NCI-H1092 treated with DMSO at 0.1 percent for 48 hours (cell line): ENCODE results near the gene STEAP4.

Experiments used
- DNase-seq: peaks from one replicate; lab custom pipeline; 2025; lab: John Stamatoyannopoulos, UW

The STEAP4 gene

GRCh38 chr7:88306590-88307048, at the start of gene STEAP4:
STEAP4 (minus strand) TSS chr7:88306894; CDS start chr7:88284269, 22,625 bp downstream.
- DNase-seq: no peak

- DNase-seq: no peak
Measured at GRCh38 chr7:88355011-88355410, 48.3 kb upstream of the STEAP4 start.

GRCh38 chr7:88350118-88350517, 43.4 kb upstream of the STEAP4 start:
- DNase-seq: no peak

- no peak for DNase-seq
Measured at GRCh38 chr7:88347517-88347916, 40.8 kb upstream of the STEAP4 start.

DNA sequence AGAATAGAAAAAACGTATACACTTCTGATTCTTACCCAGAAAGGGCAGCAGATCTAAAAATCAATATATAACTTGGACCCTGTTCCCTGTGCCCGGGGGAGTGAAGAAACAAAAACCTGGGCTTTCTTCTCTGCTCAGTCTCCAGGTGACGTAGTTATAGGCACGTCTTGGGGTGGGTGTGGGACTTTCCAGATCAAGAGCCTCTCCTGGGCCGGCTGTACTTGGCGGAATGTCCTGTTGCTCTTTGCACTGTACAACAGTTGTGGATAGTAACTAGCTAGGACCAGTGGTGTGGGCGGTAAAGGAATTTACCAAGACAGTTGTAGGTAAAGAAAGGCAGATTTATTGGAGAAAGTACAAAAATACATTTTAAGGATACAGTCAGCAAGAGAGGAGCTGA, 40.4 kb upstream of the STEAP4 start:
- DNase-seq: no peak

- no peak for DNase-seq
Measured at GRCh38 chr7:88346357-88346756, 39.7 kb upstream of the STEAP4 start.

GRCh38 chr7:88344956-88345832, 38.5 kb upstream of the STEAP4 start:
- peak; percentile 39 for DNase-seq

GRCh38 chr7:88344271-88344670, 37.6 kb upstream of the STEAP4 start:
- DNase-seq: no peak

DNA sequence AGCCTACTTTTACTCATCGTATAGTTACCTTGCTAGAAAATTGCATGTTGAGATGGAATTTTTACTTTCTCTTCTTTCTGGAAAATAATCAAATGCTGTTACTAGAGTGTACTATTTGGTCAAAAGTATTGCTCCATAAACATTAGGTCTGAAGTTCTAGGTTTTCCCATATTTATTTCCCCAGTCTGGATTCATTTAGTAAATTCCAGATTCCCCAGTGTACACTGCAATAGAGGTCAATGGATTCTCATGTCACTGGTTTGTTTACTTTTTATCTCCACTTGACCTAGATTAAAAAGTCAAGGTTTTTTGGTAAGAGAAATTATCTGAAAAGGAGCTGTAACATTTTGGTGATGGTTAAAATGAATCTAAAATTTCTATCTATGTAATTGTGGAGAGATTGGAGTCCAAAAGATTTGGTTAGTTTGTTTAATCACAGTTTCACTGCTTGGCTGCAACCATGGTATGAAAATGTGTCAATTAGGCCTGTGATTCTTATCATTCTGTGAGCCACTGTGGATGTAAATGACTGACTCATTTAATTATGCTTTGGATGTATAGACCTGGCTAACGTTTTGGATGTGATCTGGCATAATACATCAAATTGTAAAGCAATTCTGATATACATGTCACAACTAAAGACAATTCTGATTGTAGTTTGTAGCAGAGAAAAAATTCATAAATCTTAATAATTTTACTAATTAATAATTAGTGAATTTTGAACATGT, 32.7 kb upstream of the STEAP4 start:
- DNase-seq: no peak

- no peak for DNase-seq
Measured at GRCh38 chr7:88338503-88338902, 31.8 kb upstream of the STEAP4 start.

DNA sequence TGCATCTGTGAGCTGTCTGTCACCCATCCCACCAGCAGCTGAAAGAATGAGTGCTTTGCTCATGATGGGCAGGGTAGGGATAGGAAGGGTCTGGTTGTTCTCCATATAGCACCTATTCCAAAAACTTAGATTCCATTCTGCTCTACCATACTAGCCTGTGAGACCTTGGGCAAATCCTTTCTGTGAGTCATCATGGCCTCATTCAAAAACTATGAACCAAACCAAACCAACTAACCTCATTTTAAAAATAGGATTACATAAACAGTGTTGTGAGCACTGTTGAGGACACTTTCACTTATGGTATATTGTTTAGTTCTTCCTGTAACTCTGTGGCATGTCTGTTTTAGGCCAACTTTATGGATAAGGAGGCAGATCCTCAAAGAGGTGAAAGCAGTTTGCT, 30.9 kb upstream of the STEAP4 start:
- no peak for DNase-seq

DNA sequence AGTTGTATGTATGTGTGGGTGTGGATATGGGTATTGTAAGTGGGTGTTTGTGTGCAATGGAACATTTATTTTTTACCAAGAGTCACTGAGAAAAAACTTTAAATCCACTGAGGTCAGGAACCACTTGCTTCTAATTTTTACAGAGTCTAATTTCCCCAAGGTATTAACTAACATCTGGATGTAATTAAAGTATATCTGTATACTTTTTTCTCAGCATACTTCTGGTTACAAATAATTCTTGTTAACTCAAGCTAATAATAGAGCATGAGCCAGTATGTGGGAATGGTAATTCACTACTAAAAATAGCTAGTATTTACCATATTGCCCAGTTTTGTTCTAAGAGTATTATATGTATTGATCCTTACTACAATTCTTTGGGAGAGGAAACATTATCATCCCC, 24.6 kb upstream of the STEAP4 start:
- no peak for DNase-seq

DNA sequence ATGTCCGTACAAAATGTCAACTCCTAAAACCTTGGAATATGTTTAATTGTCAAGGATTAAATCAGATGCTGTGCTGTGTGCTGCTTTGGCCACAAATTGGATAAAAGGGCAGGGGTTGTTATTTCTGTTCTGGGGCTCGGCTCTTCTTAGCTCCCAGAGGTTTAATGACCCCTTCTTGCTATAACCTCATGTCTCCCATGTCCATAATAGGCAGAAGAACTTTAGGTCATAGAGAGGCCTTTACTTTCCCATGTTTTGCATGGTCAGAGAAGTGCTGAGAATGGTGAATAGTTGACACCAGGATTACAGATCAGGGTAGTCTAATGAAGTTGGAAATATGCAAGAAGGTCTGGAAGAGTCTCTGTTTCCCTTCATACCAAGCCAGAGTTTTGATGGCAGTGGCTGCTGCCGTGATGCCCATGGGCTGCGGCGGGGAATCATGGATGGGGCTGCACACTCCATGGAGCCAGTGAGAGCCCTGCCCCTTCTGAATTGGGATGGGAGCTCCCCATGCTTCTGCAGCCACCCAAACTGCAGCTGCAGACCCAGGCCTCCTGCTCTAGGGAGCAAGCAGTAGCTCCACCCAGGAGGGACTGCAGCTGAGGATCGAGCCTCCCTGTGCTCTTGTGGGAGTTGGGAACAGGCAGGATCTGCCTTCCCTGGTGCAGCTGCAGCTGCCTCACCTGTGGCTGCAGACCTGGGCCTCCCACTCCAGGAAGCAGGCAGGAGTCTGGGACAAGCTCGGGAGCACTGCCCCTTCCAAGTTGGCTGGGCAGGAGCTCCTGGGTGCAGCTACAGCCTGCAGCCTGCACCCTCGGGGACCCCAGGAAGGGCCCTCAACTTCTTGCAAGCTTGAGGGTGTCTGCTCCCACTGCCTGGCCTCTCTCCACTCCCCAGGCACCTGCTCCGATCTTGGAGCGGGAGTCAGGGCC, 23.1 kb upstream of the STEAP4 start:
- DNase-seq: no peak

GRCh38 chr7:88328787-88329186, 22.1 kb upstream of the STEAP4 start:
- DNase-seq: no peak

DNA sequence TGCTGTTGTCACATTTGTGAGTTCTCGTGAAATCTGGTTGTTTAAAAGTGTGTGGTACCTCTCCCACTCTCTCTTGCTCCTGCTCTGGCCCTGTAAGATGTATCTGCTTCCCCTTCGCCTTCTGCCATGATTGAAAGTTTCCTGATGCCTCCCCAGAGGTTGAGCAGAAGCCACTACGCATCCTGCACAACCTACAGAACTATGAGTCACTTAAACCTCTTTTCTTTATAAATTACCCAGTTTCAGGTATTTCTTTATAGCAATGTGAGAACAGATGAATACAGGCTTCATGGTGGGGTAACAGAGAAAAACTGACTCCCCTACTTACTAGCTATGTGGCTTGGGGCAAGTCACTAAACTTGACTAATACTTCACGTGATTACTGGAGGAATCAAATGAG, 18.0 kb upstream of the STEAP4 start:
- DNase-seq: no peak

- no peak for DNase-seq
Measured at GRCh38 chr7:88322151-88322550, 15.5 kb upstream of the STEAP4 start.

DNA sequence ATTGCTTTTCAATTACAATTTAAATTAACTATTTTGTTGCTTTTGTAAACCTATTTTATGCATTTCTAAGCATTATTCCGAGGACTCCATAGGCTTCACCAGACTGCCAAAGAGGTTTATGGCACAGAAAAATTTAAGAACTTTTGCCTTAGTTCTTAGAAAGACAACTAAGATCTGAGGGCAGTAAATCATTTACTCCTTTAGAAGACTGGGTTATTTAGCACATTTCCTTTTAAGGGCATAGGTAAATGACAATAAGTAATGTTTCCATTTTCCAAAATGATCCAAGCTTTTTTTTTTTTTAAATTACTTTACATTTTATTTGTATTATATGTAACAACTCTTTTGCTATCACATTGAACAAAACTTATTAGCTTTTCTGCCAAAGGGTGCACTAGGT, 15.0 kb upstream of the STEAP4 start:
- DNase-seq: no peak

GRCh38 chr7:88318196-88318595, 11.5 kb upstream of the STEAP4 start:
- no peak for DNase-seq

DNA sequence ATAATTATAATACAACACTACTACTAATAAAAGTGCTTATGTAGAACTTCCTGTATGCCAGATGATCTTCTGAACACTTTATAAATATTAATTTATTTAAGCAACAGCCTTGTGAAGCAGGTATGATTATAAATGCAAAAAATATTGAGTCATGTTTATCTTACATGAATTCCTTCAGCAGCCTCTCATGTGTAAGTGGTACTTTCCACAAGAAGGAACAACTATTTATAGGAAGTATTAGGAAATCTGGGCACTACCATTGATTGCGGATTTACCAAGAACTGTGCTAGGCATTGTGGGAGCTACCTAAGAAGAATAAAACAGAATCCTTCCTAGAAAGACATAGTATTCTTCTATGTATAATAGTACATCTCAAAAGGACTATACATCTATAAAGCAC, 10.7 kb upstream of the STEAP4 start:
- DNase-seq: no peak

DNA sequence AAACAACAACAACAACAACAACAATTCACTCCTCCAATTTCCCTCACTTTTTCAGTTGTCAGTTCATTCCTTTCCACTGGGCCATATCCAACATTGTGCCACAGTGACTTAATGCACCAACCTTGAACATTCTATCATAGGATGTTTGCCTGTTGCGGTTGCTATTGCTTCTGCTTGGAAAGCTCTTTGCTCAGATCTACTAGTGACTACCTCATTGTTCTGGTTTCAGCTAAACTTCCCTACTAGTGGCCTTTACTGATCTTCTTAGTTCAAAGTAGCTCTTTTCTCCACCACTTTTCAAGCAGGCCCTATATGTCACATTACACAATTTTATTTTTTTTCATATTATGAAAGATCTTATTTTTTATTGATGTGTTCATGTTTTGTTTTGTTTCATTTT, 9.8 kb upstream of the STEAP4 start:
- no peak for DNase-seq

DNA sequence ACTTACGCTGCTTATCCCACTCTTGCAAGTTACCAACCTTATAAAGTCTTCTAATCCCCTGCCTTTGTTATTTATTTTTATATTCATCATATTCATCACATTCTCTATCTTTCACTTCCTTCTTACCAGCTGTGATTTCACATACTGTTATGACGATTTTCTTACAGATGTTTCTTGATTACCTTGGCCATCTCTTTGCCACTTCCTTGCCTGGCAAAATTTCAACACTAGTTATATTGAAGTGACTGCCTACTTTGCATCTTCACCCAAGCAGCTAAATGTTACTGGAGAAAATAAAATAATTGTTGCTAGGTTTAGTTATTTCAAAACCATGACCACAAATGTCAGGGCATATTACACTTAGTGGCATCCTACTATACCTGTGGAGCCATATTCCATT, 8.8 kb upstream of the STEAP4 start:
- DNase-seq: no peak

GRCh38 chr7:88314061-88314491, 7.4 kb upstream of the STEAP4 start:
- no peak for DNase-seq
